ENCODE results near the gene HIVEP3.

- TF ChIP-seq POLR2A (IDR thresholded peaks at IDR 0.05), result no peak
- TF ChIP-seq, protein P1, sequence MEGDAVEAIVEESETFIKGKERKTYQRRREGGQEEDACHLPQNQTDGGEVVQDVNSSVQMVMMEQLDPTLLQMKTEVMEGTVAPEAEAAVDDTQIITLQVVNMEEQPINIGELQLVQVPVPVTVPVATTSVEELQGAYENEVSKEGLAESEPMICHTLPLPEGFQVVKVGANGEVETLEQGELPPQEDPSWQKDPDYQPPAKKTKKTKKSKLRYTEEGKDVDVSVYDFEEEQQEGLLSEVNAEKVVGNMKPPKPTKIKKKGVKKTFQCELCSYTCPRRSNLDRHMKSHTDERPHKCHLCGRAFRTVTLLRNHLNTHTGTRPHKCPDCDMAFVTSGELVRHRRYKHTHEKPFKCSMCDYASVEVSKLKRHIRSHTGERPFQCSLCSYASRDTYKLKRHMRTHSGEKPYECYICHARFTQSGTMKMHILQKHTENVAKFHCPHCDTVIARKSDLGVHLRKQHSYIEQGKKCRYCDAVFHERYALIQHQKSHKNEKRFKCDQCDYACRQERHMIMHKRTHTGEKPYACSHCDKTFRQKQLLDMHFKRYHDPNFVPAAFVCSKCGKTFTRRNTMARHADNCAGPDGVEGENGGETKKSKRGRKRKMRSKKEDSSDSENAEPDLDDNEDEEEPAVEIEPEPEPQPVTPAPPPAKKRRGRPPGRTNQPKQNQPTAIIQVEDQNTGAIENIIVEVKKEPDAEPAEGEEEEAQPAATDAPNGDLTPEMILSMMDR (IDR thresholded peaks at IDR 0.05), result no peak
Measured at GRCh38 chr1:41758904-41759548, 159.7 kb downstream of the HIVEP3 start.

Data from body of pancreas (tissue), 4 donors.